GM18867 (cell line): Measurements from ENCODE around the gene TCEANC.
"Not testable (repeated sequence)": the region's sequence is repeated elsewhere in the genome, so short reads cannot be mapped to it uniquely, and the experiment has no call there.

Experiments
- ATAC-seq: cut with Tn5 transposase; IDR thresholded peaks from one replicate; pipeline ENCODE4 v1.9.1; 2021; ENCODE audit warnings: mild to moderate bottlenecking, moderate library complexity; ENCODE audit not compliant: unreplicated experiment

The TCEANC gene, protein sequence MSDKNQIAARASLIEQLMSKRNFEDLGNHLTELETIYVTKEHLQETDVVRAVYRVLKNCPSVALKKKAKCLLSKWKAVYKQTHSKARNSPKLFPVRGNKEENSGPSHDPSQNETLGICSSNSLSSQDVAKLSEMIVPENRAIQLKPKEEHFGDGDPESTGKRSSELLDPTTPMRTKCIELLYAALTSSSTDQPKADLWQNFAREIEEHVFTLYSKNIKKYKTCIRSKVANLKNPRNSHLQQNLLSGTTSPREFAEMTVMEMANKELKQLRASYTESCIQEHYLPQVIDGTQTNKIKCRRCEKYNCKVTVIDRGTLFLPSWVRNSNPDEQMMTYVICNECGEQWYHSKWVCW

DNA sequence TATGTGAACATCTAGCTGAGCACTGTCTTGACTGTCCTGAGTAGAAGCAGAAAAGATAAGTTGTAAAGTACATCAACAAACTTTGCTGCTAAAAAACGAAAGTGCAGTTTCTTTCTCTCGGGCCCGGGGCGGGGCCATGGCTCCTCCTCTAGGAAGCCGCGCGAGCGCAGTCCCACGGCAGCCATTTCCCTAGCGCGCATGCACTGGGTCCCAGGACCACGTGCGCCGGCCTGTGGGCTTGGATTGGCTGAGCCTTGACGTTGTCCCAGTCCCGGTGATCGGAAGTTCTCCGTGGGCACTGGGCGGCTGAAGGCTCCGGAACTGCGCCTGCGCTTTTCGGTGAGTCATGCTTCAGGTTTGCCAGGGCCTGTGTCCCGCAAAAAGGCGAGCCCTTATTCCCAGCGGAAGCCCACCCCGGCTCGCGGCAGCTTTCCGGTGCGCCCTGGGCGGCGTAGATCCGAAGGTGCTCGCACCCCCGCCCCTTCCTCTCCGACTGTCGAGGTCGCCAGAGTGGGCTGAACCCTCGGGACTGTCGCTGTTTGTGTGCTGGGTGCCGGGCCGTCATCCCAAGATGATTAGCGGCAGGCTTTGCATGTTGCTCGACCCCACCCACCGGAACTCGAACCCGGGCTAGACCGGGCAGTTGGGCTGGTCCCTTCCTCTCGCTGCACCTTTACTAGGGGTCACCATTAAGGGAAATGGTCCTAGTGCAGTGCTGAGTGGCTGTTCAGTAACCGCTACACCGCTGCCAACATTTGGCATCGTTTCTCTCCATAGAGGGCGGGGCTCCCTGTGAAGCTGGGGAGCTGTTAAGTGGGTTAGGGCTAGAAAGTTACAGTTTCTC is at the start of gene TCEANC:
TCEANC (plus strand) TSS at position 292 of the 844 bp plus-strand sequence. CDS start 9,368 bp downstream, outside the sequence.
- peak; percentile 95 for ATAC-seq

DNA sequence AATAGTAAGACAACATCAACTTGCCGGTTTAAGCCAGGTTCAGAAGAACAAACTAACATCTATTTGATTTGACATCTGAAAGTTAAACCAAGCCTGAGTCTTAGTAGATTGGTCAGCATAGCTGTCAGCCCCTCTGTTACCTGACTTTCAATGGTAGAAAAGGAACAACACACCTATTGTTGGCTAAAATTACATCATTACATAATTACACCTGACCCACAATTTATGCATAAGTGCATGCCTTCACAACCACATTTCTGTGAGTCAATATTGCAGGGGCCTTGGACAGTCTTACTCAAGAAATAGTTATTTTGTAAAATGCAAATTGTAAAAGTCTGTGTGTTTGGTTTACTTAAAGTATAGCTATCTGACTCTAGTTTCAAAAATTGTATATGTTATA is 47.3 kb upstream of the TCEANC start:
- no peak for ATAC-seq

DNA sequence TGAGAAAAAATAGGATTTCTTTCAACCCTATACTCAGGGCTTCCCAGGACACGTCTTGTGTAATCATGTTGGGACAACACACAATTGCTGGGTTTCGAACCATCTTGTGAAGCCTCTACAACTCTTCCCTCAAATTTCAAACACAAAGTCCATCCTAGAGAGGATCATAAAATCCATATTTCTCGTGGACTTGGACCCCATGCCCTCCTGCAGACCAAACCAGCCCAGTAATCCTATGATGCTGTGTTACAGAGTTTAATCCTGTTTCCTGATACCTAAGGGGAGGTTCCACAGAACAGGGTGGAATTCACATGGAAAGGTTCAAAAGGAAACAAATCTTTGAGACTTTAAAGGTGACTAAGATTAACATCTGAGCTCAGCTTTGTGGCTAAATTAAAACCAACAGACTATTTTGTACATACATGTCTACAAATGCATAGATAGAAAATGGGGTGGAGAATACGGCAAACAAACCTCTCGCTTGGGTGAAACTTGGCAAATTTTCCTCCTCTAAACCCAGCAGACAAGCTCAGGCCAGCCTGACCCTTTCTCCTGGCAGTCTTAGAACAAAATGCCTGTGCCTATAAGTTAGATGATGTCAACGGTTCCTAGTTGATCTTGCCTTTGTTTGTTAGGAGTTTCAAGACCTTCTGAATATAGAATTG is 45.5 kb upstream of the TCEANC start:
- ATAC-seq: no peak

DNA sequence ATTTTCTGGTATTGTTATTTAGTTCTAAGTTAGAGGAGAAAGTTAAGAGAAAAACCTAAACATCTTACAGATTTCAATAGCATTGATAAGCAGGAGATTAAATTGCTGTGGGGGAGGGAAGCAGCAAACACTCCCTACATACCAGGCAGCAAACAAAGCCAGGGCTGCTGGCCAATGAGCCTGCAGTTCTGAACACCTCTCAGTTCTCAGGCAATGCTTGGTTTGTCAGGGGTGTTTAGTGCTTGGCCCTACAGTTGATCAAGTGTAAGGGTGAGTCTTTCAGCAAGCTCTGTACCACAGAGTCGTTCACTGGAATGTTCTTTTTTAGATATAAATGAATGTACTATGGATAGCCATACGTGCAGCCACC is 45.0 kb upstream of the TCEANC start:
- no peak for ATAC-seq

DNA sequence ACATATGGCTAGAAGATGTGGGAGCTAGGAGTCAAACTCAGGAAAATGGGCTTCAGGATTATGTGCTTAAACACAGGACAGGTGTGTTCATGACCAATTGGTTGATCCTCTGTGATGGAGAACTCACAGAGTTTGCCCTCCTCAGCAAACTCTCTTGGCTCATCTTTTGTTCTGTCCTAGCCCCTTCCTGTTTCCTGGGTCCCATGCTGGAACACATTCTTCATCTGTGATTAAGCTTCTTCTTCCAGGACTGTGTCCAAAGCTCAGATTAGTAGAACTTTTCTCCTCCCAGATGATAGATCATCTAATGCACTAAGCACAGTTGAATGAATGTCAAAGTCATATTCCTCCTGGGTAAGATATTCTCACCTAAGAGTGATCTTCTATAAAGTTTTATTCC is 38.8 kb upstream of the TCEANC start:
- no peak for ATAC-seq

DNA sequence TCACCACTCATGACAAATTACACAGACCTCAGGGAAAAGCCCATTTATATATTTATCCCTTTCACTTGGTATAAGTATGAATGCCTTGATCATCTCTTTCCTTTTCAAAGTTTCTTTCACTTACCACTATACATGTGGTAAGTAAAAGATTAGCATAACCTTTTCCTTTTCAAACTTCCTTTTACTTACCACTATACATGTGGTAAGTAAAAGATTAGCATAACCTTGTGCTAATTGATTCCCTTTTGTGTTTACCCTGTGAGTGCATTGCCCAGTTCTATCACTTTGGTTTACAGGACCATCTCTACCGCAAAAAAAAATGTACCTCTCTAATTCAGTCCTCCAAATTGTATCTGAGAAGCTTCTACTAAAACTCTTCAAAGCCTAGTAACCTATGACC is 32.7 kb upstream of the TCEANC start:
- ATAC-seq: no peak

DNA sequence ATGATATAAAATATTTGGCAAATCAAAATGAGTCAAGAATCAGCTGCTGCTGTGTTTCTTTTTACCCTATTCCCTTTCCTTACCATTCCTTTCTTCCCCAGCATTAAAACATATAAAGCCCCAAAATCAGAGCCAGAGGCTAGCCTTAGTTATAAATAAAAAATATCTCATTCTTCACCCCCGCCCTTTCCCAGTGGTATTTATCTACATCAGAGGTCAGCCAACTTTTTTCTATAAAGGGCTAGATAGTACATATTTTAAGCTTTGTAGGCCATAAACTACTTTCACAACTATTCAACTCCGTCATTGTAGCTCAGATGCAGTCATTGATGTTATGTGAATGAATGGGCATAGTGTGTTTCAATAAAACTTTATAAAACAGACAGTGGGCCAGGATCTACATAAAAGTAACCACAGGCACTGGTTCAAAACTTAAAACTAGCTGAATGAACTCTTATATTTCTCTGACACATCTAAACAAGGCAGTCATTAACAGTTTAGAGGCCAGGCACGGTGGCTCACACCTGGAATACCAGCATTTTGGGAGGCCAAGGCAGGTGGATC is 30.5 kb upstream of the TCEANC start:
- ATAC-seq: no peak

DNA sequence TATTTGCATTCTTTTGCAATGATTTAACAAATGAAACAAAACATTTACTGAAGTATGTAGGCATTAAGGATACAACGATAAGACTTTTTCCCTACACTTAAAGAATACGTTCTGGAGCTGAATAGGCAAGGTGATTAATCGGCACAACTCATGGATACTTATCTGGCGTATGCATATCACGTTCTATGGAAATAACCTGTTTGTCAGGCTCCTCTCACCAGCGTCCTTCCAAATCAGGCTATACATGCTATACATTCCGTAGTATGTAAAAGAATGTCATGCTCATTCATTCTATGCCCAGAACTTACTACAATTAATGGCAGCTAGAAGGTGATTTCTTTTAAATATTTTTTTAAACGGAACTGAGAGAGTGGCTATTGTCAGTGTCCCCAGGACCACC is 25.6 kb upstream of the TCEANC start:
- no peak for ATAC-seq

DNA sequence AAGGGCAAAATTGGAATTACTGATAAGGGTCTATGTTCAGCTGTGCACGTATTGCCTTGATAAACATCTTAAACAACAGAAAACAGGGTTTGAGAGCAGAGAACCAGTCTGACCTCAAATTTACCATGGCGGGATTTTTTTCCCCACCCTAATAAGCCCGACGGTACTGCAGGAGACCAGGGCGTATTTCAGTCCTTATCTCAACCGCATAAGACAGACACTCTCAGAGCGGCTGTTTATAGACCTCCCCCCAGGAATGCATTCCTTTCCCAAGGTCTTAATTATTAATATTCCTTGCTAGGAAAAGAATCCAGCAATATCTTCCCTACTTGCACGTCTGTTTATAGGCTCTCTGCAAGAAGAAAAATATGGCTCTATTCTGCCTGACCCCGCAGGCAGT is 15.7 kb upstream of the TCEANC start:
- ATAC-seq: not testable (repeated sequence)

DNA sequence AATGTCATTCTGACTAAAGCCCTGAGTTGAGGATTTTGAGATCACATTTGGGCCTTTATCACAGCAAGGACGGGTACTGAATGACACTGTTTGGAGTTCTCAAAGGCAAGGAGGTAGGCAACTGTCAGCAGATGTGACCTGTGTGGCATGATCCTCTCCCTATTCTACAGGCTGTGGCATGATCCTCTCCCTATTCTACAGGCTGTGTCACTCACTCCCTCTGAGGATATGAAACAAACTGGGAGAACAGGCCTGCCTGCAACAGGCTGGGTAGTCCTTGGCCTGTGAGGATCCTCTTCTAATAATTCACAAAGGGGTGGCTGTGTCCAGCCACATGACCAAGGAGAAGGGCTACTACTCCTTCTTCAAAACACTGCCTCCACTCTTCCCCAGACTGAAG is 14.9 kb upstream of the TCEANC start:
- ATAC-seq: no peak

DNA sequence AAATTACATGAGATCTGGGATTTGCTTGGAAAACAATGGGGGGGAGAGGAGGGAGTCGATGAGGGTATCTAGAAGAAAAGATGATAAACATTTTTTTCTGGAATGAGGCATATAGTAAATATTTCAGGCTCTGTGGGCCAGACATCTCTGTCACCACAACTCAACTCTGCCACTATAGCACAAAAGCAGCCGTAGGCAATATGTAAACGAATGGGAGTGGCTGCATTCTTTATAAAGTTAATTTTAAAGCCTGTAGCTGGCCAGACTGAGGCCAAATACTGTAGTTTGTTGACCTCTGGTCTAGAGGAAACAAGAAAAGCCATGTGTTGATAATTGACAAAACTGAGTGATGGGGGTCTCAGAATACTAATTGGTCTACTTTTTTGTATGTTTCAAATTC is 14.1 kb upstream of the TCEANC start:
- ATAC-seq: no peak

DNA sequence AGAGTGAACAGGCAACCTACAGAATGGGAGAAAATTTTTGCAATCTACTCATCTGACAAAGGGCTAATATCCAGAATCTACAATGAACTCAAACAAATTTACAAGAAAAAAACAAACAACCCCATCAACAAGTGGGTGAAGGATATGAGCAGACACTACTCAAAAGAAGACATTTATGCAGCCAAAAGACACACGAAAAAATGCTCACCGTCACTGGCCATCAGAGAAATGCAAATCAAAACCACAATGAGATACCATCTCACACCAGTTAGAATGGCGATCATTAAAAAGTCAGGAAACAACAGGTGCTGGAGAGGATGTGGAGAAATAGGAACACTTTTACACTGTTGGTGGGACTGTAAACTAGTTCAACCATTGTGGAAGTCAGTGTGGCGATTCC is 11.3 kb upstream of the TCEANC start:
- ATAC-seq: not testable (repeated sequence)

DNA sequence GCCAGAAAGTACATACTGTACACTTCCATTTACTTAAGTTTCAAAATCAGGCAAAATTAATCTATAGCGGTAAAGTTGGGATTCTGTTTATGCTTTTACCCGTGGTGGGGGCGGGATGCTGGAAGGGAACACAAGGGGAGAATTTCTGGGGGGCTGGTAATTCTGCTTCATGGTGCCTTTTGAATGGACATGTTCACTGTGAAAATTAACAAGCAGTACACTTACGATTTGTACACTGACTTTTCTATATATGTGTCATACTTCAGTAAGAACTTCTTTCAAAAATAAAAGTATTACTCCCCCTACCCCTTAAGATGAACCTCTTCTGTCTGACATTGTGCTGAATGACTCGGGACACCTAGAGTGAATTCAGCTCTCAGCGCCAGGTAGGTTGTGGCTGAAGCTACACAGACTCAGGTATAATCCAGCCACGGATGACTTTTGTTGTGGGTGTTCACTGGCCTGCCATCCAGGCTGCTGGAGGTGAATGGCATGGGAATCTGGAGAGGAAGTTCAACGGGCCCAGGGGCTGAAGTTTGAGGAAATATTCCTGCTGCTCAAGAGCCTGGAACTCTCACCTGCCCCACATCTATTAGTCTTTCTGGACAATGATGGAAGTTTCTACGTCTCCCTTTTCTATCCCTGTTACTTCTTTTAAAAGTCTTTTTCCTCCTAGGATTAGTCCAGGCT is 7.3 kb upstream of the TCEANC start:
- ATAC-seq: no peak

DNA sequence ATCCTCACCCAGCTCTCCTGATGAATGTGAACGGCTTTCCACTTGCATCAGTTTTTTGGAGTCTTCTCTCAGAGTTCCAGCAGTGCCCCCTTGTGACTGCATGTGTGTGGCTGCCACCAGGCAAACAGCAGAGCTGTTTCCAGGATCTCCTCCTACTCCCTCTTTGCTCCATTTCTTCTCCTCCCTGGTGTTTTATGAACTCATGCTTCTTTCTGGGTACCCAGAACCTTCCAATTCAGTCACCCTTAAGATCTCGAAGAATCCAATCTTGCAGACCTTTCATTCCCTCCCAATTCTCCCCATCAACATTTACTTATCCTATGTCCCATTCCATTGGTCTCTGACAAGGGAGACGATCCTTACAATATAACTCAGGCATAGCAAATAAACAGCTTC is 6.8 kb upstream of the TCEANC start:
- no peak for ATAC-seq

DNA sequence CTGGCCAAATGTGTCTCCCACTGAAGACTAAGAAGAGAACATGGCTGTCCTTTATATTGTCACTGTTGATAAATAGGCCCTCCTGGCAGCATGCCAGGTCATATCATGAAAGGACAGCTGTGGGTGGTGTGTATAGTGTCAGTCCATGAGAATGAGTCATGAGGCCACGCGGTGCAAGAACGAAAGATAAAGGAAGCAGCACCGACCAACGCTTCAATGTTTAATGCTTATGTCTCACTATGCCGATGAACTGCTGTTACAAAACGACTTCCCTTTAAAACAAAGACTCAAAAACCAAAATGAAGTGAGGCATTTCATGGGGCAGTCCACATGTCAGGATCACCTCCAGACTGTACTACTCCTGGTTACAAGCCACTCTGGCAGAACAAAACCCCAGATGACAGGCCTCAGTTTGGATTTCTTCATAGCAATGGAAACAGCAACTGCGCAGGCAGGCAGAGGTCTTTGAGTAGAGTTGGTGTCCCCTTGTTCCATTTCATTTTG is 5.2 kb upstream of the TCEANC start:
- no peak for ATAC-seq

DNA sequence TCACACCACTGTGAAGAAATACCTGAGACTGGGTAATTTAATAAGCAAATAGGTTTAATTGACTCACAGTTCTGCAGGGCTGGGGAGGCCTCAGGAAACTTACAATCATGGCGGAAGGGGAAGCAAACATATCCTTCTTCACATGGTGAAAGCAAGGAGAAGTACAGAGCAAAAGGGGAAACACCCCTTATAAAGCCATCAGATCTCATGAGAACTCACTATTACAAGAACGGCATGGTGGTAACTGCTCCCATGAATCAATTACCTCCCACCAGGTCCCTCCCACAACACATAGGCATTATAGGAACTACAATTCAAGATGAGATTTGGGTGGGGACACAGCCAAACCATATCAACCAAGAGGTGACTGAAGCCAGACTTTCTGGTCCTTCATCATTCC is 4.6 kb upstream of the TCEANC start:
- ATAC-seq: not testable (repeated sequence)

DNA sequence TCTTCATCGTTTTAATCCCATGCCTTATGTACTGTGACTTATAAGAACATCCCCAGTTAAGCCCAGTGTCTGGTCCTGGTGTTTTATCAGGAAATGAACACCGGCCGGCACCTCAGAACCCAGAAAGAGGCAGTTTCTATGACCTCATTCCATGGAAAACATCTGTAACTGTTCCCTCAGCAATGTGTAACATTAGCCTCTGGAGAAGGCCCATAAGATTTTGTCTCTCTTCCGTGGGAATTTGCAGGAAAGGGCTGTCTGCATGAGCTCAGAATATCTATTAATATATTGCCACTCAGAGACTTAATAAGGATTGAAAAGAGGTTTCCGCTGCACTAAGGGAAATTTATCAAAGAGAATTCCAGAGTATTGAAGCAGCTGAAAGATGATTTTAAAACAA is 3.1 kb upstream of the TCEANC start:
- ATAC-seq: no peak

DNA sequence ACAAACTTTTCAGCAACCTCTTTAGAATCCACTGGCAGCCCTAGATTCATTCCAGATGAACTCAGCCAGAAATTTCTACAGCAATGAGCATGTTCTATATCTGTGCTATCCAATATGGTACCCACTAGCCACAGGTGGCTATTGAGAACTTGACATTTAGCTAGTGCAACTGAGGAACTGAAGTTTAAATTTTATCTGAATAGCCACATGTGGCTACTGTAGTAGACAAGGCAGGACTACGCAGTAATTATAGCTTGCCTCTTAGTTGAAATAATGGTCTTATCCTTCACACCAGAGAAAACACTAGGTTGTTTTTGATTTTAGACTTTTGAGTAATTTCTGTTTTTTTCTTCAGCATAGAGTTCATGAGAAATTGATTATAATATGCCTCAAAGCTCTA is 2.6 kb upstream of the TCEANC start:
- ATAC-seq: no peak

DNA sequence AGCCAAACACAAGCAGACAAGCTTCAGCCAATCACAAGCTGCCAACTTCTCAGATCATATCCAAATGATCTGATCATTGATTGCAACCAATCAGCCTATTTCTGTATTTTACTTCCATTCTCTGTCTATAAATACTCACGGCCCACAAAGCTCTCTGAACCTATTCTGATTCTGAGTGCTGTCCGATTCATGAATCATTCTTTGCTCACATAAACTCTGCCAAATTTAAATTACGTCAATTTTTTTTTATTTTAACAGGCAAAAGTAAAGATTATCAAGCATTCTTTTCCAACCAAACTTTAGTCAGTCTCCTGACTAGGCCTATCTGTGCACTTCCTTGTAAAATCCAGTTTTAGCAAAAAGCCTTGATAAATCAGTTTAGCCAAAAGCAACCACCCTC is 1.8 kb upstream of the TCEANC start:
- no peak for ATAC-seq

DNA sequence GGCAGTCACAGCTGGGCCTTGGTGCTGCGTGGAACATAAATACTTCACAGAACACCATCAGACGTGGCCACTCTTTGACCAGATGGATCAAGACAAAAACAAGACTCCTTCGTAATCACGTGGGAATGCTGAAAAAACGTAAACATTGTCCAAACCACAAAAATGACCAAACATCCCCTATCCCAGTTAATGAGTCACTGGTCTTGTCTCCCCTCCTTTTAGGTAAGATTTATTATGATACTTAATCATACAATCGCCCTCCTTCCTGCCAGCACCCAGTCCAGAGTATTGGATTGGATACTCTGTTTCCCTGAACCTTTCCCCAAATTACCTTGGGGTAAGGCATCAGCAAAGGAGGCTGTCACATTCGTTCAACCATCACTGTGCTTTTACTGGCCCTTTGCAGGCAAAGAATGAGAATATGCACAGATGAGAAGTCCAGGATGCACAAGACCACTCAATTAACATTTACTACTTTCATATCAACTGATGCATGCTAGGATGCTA is 601 bp upstream of the TCEANC start:
- ATAC-seq: peak; percentile 0
